ENCODE results near the gene LRP1B. TPM values are rescaled to one million over a fixed set of nuclear protein-coding genes. Genes with fewer than 3 reads are reported as not detected.

The LRP1B gene
- polyA plus RNA-seq, 2 of the 4 experiments (the other 2 are of a cell fraction): 0.03 TPM; not detected in 1

DNA sequence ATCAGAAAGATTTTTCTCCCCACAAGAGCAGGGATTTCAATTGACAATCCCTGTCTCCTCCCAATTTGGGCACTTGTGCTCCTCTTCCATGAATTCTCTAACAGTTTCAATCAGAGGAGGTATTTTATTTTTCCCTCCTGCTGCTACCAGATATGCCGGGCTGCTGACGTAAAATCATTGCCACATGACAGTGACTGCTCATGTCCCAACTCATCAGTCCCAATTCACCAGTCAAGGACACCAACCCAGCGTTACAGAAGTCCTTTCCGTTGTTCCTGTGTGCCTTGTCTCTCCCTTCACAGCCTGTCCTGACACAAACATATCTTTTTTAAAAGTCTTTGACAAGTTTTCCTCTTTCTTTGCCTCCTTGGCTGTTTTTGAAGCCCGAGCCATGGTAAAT lies 540.2 kb downstream of the LRP1B start (continued):
- TF ChIP-seq, protein P1, sequence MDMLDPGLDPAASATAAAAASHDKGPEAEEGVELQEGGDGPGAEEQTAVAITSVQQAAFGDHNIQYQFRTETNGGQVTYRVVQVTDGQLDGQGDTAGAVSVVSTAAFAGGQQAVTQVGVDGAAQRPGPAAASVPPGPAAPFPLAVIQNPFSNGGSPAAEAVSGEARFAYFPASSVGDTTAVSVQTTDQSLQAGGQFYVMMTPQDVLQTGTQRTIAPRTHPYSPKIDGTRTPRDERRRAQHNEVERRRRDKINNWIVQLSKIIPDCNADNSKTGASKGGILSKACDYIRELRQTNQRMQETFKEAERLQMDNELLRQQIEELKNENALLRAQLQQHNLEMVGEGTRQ (IDR thresholded peaks at IDR 0.05): no peak
- TF ChIP-seq MAFK (IDR thresholded peaks at IDR 0.05; ENCODE audit: partially characterized antibody): no peak
- TF ChIP-seq HDAC2 (IDR thresholded peaks at IDR 0.05): no peak
- no peak for TF ChIP-seq JUNB (IDR thresholded peaks at IDR 0.05)

DNA sequence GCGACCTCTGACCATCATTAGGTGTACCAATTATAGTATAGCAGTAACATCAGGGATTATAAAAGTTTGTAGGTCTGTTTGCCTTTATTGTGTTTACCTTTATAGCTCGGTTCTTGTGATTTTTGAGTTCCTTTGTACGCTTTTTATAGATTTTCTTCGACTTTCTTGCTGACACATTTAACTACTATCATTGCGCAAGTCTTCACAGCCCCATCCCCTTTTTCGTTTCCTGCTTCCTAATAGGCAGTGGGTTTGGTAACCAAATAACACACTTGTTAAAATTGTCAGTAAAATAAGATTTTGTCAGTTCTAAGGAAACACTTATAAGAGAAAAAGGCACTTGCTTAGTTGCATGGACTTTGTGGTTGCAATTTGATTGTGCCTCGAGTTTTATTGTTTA lies 541.5 kb downstream of the LRP1B start:
- H3K4me1 ChIP-seq: no peaks in the 10 kb centered on the region
- no peak for FAIRE-seq
- no peaks in the 10 kb centered on the region for H3K9me3 ChIP-seq
- no peak overlapping the region for H3K27ac ChIP-seq
- ChIA-PET CTCF (no interaction called here), POLR2A (no interaction called here)
- TF ChIP-seq MAFK (IDR thresholded peaks at IDR 0.05; ENCODE audit: partially characterized antibody) (no peak), CEBPB (IDR thresholded peaks at IDR 0.05) (peak; percentile 23 to 45; a peak in 1 of 4 replicates), BHLHE40 (IDR thresholded peaks at IDR 0.05; ENCODE audit: low read depth, low read length) (no peak)
- whole genome bisulfite sequencing (ENCODE audit: missing lambda C conversion rate): 35% methylated on average over 7 of the region's 7 CpGs
- DNase-seq (ENCODE audit: low read depth in 1 of 2, low spot score in 1 of 2): no peak
- no peak overlapping the region for H3K4me2 ChIP-seq
- H3K4me3 ChIP-seq: no peak overlapping the region
- no peak for ATAC-seq

DNA sequence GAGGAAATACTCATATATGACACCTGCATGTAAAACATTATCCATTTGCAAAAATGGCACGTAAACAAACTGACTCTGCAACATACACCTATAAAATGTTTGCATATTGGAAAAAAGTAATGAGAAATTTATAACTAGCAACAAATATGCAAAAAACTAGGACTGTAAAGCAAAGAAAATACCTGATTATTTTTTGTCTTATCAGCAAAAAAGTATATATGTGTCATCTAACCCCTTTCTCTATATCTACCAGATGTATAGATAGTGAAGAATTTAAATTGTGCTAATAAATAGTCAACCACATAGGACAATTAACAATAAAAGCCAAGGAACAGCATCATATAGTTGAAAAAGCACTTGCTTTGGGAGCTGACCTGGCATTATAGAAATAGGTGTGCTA lies 543.8 kb downstream of the LRP1B start:
- Histone ChIP-seq H3K4me3 (no peak overlapping the region), H3K4me2 (no peak overlapping the region), H3K9me3 (no peaks in the 10 kb centered on the region), H3K4me1 (no peaks in the 10 kb centered on the region), H3K27ac (no peak overlapping the region)
- 57% methylated on average over 1 of the region's 1 CpG for WGBS (ENCODE audit: missing lambda C conversion rate)
- ChIA-PET POLR2A (no interaction called here), CTCF (no interaction called here)
- ATAC-seq (no peak), FAIRE-seq (no peak), DNase-seq (ENCODE audit: low read depth in 1 of 2, low spot score in 1 of 2) (no peak)
- TF ChIP-seq NFE2L2 (conservative IDR thresholded peaks at IDR 0.05; ENCODE audit: low read length) (no peak), MAFK (IDR thresholded peaks at IDR 0.05; ENCODE audit: partially characterized antibody) (peak; percentile 93)

DNA sequence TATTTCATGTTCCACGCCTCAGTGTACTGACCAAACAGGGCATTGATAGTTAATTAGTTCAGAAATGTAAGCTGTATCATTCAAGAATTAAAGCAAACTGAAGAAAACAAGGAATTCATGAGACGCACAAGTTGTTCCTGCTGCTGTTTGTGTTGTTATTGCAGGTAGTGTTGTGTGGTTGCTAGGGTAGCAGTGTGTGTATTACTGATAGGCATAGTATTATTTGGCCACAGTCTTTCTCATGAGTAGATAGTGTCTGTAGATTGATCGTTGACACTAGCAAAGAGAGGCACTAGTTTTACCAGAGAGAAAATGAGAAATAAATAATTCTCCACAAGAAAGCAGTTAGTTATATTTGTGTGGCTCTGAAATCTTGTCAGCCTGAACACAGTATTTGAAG lies 548.6 kb downstream of the LRP1B start:
- Histone ChIP-seq H3K4me1 (no peaks in the 10 kb centered on the region), H3K9me3 (no peaks in the 10 kb centered on the region), H3K4me2 (no peak overlapping the region), H3K4me3 (no peak overlapping the region), H3K27ac (no peak overlapping the region)
- ATAC-seq (no peak), DNase-seq (ENCODE audit: low read depth in 1 of 2, low spot score in 1 of 2) (no peak), FAIRE-seq (no peak)
- CTCF ChIA-PET: no interaction called here
- POLR2A ChIA-PET: no interaction called here
- WGBS (ENCODE audit: missing lambda C conversion rate): 40% methylated on average over 3 of the region's 3 CpGs
- TF ChIP-seq FOSL2 (IDR thresholded peaks at IDR 0.05) (no peak), FOSL2 (CRISPR knock-in tag; IDR thresholded peaks at IDR 0.05) (no peak), RCOR1 (IDR thresholded peaks at IDR 0.05; ENCODE audit: low read depth, low read length) (no peak)

DNA sequence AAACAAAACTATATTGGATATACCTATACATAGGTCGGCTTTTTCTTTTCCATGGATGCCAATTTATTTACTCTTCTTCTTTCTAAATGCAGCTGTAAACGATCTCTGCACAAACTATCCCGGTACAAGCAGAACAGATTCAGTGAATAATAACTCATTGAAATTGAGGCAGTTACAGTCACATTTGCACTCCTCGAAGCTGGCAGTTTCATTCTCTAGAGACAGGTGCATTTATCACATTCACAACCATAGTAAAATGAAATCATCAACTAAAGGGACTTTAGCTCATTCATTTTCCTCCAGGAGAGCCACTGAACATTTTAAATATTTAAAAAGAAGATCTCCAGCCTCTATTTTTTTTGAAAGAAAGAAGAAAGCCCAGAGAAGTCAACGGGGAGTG lies 551.7 kb downstream of the LRP1B start:
- Histone ChIP-seq H3K9me3 (no peaks in the 10 kb centered on the region), H3K4me2 (no peak overlapping the region), H3K27ac (no peak overlapping the region), H3K4me1 (no peaks in the 10 kb centered on the region), H3K4me3 (no peak overlapping the region)
- TF ChIP-seq HOXB5 (CRISPR knock-in tag; IDR thresholded peaks at IDR 0.05) (no peak), CHD4 (IDR thresholded peaks at IDR 0.05; ENCODE audit: borderline replicate concordance) (no peak), HEYL (CRISPR knock-in tag; IDR thresholded peaks at IDR 0.05) (no peak)
- POLR2A ChIA-PET: no interaction called here
- 9% methylated on average over 5 of the region's 5 CpGs for WGBS (ENCODE audit: missing lambda C conversion rate)
- CTCF ChIA-PET: interaction anchor here (1.0 kb wide), 1 partner anchor 15 kb away, joined by 3 read pairs; no protein-coding TSS in a partner anchor
- ATAC-seq (no peak), FAIRE-seq (no peak), DNase-seq (ENCODE audit: low read depth in 1 of 2, low spot score in 1 of 2) (no peak)

DNA sequence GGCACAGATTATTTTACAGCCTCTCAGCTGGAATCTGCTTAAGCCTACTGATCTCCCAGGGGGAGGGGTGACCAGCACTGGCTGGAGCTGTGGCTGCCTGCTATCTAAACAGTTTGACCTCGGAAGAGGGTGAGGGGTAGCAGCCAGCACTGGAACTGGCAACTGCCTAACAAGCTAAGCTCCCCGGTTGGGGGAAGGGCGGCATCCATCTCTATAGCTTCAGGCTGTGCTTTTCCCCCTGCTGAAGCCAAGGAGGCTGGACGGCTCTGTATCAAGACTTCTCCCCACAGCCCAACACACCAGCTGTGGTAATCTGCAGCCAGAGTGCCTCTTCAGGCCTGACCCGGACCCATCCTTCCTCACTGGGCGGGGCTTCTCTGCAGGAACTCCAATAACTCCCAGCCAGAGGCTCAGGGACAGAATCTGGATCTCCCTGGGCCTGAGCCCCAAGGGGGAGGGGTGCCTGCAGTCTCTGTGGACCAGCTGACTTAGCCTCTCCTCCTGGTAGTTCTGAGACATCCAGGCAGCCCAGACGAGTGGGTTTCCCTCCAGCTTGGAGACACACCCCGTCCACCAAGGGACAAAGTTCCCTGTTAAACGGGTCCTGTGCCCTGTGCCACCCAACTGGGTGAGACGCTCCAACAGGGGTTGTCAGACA lies 560.2 kb downstream of the LRP1B start:
- Histone ChIP-seq H3K4me3 (no peak overlapping the region), H3K4me2 (no peak overlapping the region), H3K4me1 (no peaks in the 10 kb centered on the region), H3K27ac (no peak overlapping the region), H3K9me3 (no peaks in the 10 kb centered on the region)
- TF ChIP-seq SREBF2 (IDR thresholded peaks at IDR 0.05) (no peak), ZSCAN20 (CRISPR knock-in tag; IDR thresholded peaks at IDR 0.05) (no peak), FOSL2 (IDR thresholded peaks at IDR 0.05) (no peak), FOSL2 (CRISPR knock-in tag; IDR thresholded peaks at IDR 0.05) (no peak), NFE2L2 (conservative IDR thresholded peaks at IDR 0.05; ENCODE audit: low read length) (no peak), RFX5 (IDR thresholded peaks at IDR 0.05) (no peak), KDM1A (IDR thresholded peaks at IDR 0.05; ENCODE audit: low read depth) (no peak), HOXB13 (CRISPR knock-in tag; IDR thresholded peaks at IDR 0.05; ENCODE audit: low read depth) (no peak), NPAS2 (CRISPR knock-in tag; IDR thresholded peaks at IDR 0.05; ENCODE audit: borderline replicate concordance) (no peak), CBX2 (IDR thresholded peaks at IDR 0.05; ENCODE audit: borderline replicate concordance, low read depth) (no peak), HDAC2 (IDR thresholded peaks at IDR 0.05) (no peak), ZC3H11A (IDR thresholded peaks at IDR 0.05) (no peak), POLR2A (IDR thresholded peaks at IDR 0.05; ENCODE audit: low read length) (no peak)
- TF ChIP-seq, protein P2, sequence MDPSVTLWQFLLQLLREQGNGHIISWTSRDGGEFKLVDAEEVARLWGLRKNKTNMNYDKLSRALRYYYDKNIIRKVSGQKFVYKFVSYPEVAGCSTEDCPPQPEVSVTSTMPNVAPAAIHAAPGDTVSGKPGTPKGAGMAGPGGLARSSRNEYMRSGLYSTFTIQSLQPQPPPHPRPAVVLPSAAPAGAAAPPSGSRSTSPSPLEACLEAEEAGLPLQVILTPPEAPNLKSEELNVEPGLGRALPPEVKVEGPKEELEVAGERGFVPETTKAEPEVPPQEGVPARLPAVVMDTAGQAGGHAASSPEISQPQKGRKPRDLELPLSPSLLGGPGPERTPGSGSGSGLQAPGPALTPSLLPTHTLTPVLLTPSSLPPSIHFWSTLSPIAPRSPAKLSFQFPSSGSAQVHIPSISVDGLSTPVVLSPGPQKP (IDR thresholded peaks at IDR 0.05; ENCODE audit: low read depth, low read length): no peak
- TF ChIP-seq, protein P3, sequence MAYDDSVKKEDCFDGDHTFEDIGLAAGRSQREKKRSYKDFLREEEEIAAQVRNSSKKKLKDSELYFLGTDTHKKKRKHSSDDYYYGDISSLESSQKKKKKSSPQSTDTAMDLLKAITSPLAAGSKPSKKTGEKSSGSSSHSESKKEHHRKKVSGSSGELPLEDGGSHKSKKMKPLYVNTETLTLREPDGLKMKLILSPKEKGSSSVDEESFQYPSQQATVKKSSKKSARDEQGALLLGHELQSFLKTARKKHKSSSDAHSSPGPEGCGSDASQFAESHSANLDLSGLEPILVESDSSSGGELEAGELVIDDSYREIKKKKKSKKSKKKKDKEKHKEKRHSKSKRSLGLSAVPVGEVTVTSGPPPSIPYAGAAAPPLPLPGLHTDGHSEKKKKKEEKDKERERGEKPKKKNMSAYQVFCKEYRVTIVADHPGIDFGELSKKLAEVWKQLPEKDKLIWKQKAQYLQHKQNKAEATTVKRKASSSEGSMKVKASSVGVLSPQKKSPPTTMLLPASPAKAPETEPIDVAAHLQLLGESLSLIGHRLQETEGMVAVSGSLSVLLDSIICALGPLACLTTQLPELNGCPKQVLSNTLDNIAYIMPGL (CRISPR knock-in tag; IDR thresholded peaks at IDR 0.05; ENCODE audit: borderline replicate concordance): no peak
- ATAC-seq (no peak), DNase-seq (ENCODE audit: low read depth in 1 of 2, low spot score in 1 of 2) (no peak), FAIRE-seq (no peak)
- CTCF ChIA-PET: no interaction called here
- POLR2A ChIA-PET: no interaction called here
- WGBS (ENCODE audit: missing lambda C conversion rate): 67% methylated on average over 8 of the region's 10 CpGs

Measured in A549 (cell line).